ENCODE results near the gene MOB3A. TPM values are rescaled to one million over a fixed set of nuclear protein-coding genes. Genes with fewer than 3 reads are reported as not detected.

The MOB3A gene
- total and polyA plus RNA-seq, 2 experiments from 2014 or later = 2.9 to 5.9 TPM

- H3K4me1 Mint-ChIP-seq = no peaks in the 10 kb centered on the region
These were observed 25.4 kb upstream of the MOB3A start for GRCh38 chr19:2121416-2122051.

More at GRCh38 chr19:2121416-2122051, 25.4 kb upstream of the MOB3A start:
- Histone ChIP-seq H3K4me2 (no peak overlapping the region), H2AFZ (no peak overlapping the region), H3K4me1 (ENCODE audit: insufficient read depth) (no peaks in the 10 kb centered on the region), H3K27me3 (ENCODE audit: insufficient read depth) (no peaks in the 10 kb centered on the region), H3K4me3 (no peak overlapping the region), H4K20me1 (replicated peaks; ENCODE audit: insufficient read depth) (peaks cover 25% of the 10 kb centered on the region), H3K36me3 (ENCODE audit: insufficient read depth) (peaks cover 33% of the 10 kb centered on the region), H3F3A (replicated peaks; ENCODE audit: low read depth) (peaks cover 4% of the 10 kb centered on the region; the same call in 1 of the 2 replicates), H3K79me2 (replicated peaks; ENCODE audit: insufficient read depth) (no peaks in the 10 kb centered on the region; the same call in 1 of the 2 replicates), H3K9me2 (ENCODE audit: insufficient read depth) (no peaks in the 10 kb centered on the region), H3K27ac (ENCODE audit: low read depth) (no peak overlapping the region)
- H3K27ac Mint-ChIP-seq = no peak overlapping the region
- no peak for DNase-seq (ENCODE audit: low spot score)
- peaks cover 80% of the 10 kb centered on the region for H3K36me3 Mint-ChIP-seq (ENCODE audit: low read depth)
- H3K9me3 Mint-ChIP-seq = no peaks in the 10 kb centered on the region
- no peak overlapping the region for H3K4me3 Mint-ChIP-seq
- TF ChIP-seq EZH2phosphoT487 (IDR thresholded peaks at IDR 0.05; ENCODE audit: unreplicated experiment) (no peak), ZNF462 (CRISPR knock-in tag; IDR thresholded peaks at IDR 0.05) (no peak), STAT1 (IDR thresholded peaks at IDR 0.05; ENCODE audit: unreplicated experiment) (no peak)
- peaks cover 8% of the 10 kb centered on the region for H3K27me3 Mint-ChIP-seq (ENCODE audit: insufficient read depth, low read depth, poor library complexity)
- ATAC-seq = no peak
